Measurements from ENCODE around the gene NDST4. TPM values are rescaled to one million over a fixed set of nuclear protein-coding genes. Genes with fewer than 3 reads are reported as not detected.

NDST4 gene
- polyA plus RNA-seq, 1 donor (not counting 4 experiments of a cell fraction or from before 2014, with no cell fraction given): not detected

DNA sequence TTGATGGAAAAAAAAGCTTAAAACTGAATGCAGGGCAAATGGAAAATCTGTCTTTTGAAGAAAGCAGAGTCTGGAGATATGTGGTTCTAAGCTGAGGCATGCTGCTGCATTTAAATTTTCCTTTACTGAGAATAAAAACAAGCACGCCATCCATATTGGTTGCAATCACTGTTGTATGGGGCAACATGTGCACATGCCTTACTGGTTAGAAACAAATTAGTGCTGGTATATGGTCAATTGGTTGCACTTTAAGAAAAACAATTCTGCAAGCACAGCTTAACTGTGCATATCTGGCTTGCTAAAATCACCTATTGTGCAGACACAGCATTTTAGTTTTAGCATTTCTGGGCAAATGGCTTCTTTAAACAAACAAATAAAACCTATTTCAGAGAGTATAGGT, 239.1 kb downstream of the NDST4 start:
- Histone ChIP-seq H2AFZ (ENCODE audit: control insufficient read depth, low read length) (no peak overlapping the region), H3K4me1 (ENCODE audit: control insufficient read depth, extremely low read depth, insufficient read depth, low read length) (no peaks in the 10 kb centered on the region), H3K27me3 (ENCODE audit: control insufficient read depth, extremely low read depth, insufficient read depth, low read length) (no peaks in the 10 kb centered on the region), H3K4me3 (ENCODE audit: control insufficient read depth in 2 of 3, extremely low read depth in 1 of 3, insufficient read depth in 2 of 3, low read depth in 1 of 3, low read length in 3 of 3) (no peak overlapping the region), H3K9me3 (ENCODE audit: control insufficient read depth, low read depth, low read length) (no peaks in the 10 kb centered on the region), H3K36me3 (ENCODE audit: control insufficient read depth in 2 of 2, extremely low read depth in 1 of 2, insufficient read depth in 2 of 2, low read length in 2 of 2) (no peaks in the 10 kb centered on the region), H3K4me2 (ENCODE audit: control insufficient read depth, extremely low read depth, insufficient read depth, low read depth, low read length) (no peak overlapping the region), H3K9ac (ENCODE audit: control insufficient read depth, extremely low read depth, insufficient read depth, low read length) (no peak overlapping the region), H3K79me2 (ENCODE audit: control insufficient read depth, insufficient read depth, low read length) (no peaks in the 10 kb centered on the region), H3K27ac (ENCODE audit: control insufficient read depth, insufficient read depth, low read length) (no peak overlapping the region), H3K9me1 (ENCODE audit: control insufficient read depth, extremely low read depth, insufficient read depth, low read length) (no peaks in the 10 kb centered on the region), H4K20me1 (ENCODE audit: control insufficient read depth, extremely low read depth, insufficient read depth, low read length) (no peaks in the 10 kb centered on the region)
- no peak for DNase-seq (ENCODE audit: low read depth, low spot score)
- no peak for TF ChIP-seq CTCF (optimal IDR thresholded peaks at IDR 0.05 in 1 of 3, IDR thresholded peaks at IDR 0.05 in 1 of 3, conservative IDR thresholded peaks at IDR 0.05 in 1 of 3; ENCODE audit: extremely low read depth in 1 of 3, insufficient read depth in 2 of 3, low read length in 3 of 3)
- no peak for TF ChIP-seq EZH2 (IDR thresholded peaks at IDR 0.05; ENCODE audit: low read length)
- no peak for FAIRE-seq
- dilution Hi-C loops (cut with MboI; ENCODE audit: extremely low pct_ligation_motif_present, low sequenced_read_pairs): no loop called here

- no peaks in the 10 kb centered on the region for H4K20me1 ChIP-seq (ENCODE audit: control insufficient read depth, extremely low read depth, insufficient read depth, low read length)
- TF ChIP-seq EZH2 (IDR thresholded peaks at IDR 0.05; ENCODE audit: low read length): no peak
- no peak for TF ChIP-seq CTCF (optimal IDR thresholded peaks at IDR 0.05 in 1 of 3, IDR thresholded peaks at IDR 0.05 in 1 of 3, conservative IDR thresholded peaks at IDR 0.05 in 1 of 3; ENCODE audit: extremely low read depth in 1 of 3, insufficient read depth in 2 of 3, low read length in 3 of 3)
- no peaks in the 10 kb centered on the region for H3K4me1 ChIP-seq (ENCODE audit: control insufficient read depth, extremely low read depth, insufficient read depth, low read length)
- FAIRE-seq: no peak
- no peak overlapping the region for H3K9ac ChIP-seq (ENCODE audit: control insufficient read depth, extremely low read depth, insufficient read depth, low read length)
- H3K9me1 ChIP-seq (ENCODE audit: control insufficient read depth, extremely low read depth, insufficient read depth, low read length): no peaks in the 10 kb centered on the region
- no peaks in the 10 kb centered on the region for H3K79me2 ChIP-seq (ENCODE audit: control insufficient read depth, insufficient read depth, low read length)
- H3K27me3 ChIP-seq (ENCODE audit: control insufficient read depth, extremely low read depth, insufficient read depth, low read length): no peaks in the 10 kb centered on the region
- H3K36me3 ChIP-seq (ENCODE audit: control insufficient read depth in 2 of 2, extremely low read depth in 1 of 2, insufficient read depth in 2 of 2, low read length in 2 of 2): no peaks in the 10 kb centered on the region
- dilution Hi-C loops (cut with MboI; ENCODE audit: extremely low pct_ligation_motif_present, low sequenced_read_pairs): no loop called here
- no peak overlapping the region for H3K4me2 ChIP-seq (ENCODE audit: control insufficient read depth, extremely low read depth, insufficient read depth, low read depth, low read length)
- H3K9me3 ChIP-seq (ENCODE audit: control insufficient read depth, low read depth, low read length): no peaks in the 10 kb centered on the region
- DNase-seq (ENCODE audit: low read depth, low spot score): no peak
- no peak overlapping the region for H3K4me3 ChIP-seq (ENCODE audit: control insufficient read depth in 2 of 3, extremely low read depth in 1 of 3, insufficient read depth in 2 of 3, low read depth in 1 of 3, low read length in 3 of 3)
- H2AFZ ChIP-seq (ENCODE audit: control insufficient read depth, low read length): no peak overlapping the region
- no peak overlapping the region for H3K27ac ChIP-seq (ENCODE audit: control insufficient read depth, insufficient read depth, low read length)
Observed at GRCh38 chr4:114870987-114871386, 242.4 kb downstream of the NDST4 start.

All from keratinocyte (primary cell).